ENCODE measurements around the gene C12orf43. TPM values are rescaled to one million over a fixed set of nuclear protein-coding genes. Genes with fewer than 3 reads are reported as not detected.

Gene C12orf43
- total and polyA plus RNA-seq, 2 donors from 2014 or later = 10.3 to 15.6 TPM

DNA sequence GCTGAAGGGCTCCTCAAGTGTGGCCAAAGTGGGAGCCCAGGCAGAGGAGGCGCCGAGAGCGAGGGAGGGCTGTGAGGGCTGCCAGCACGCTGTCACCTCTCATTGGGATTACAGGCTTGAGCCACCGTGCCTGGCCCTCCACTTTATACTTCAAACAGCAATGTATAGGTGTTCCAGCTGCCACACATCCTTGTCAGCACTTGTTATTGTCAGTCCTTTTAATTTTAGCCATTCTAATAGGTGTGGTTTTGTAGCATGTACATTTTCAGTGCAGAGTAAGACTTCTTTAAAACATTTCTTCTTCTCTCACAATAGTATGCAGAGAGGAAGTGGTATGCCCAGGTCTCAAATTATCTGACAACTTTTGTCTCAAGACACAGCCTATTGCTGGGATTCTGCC lies 65.5 kb downstream of the C12orf43 start:
- Histone ChIP-seq H3K4me3 (ENCODE audit: low read length in 3 of 3) (no peak overlapping the region), H3K36me3 (ENCODE audit: control insufficient read depth in 2 of 3, insufficient read depth in 3 of 3, low read length in 3 of 3) (no peaks in the 10 kb centered on the region), H3K9ac (ENCODE audit: low read length in 3 of 3) (no peak overlapping the region), H3K9me3 (ENCODE audit: control insufficient read depth in 2 of 3, insufficient read depth in 1 of 3, low read length in 3 of 3) (peaks cover 0 to 3% (median 0%) of the 10 kb centered on the region in 3 donors), H3K27me3 (ENCODE audit: control insufficient read depth, insufficient read depth, low read length) (no peaks in the 10 kb centered on the region), H3K4me1 (ENCODE audit: control insufficient read depth in 2 of 3, insufficient read depth in 2 of 3, low read depth in 1 of 3, low read length in 3 of 3) (no peaks in the 10 kb centered on the region), H3K27ac (ENCODE audit: low read depth in 2 of 2, low read length in 2 of 2) (no peak overlapping the region)
- FAIRE-seq (no peak), DNase-seq (no peak)
- TF ChIP-seq CTCF (IDR thresholded peaks at IDR 0.05; ENCODE audit: borderline replicate concordance, extremely low read depth, insufficient read depth) = no peak
- intact Hi-C loops (cut with DNase I) = no loop called here

Other genes starting within 250 kb of the C12orf43 start
- gene SPPL3, start 112.1 kb downstream of the C12orf43 start, total RNA-seq = 51.9 TPM
- 23.8 TPM for gene SPPL3, start 112.1 kb downstream of the C12orf43 start, polyA plus RNA-seq (ENCODE audit: insufficient read depth, low read depth, low replicate concordance)
- gene HNF1A, start 37.9 kb downstream of the C12orf43 start, total RNA-seq = 6.7 TPM
- 32.4 TPM for gene HNF1A, start 37.9 kb downstream of the C12orf43 start, polyA plus RNA-seq (ENCODE audit: insufficient read depth, low read depth, low replicate concordance)
- gene OASL, start 22.8 kb upstream of the C12orf43 start, total RNA-seq = 1.0 TPM
- gene OASL, start 22.8 kb upstream of the C12orf43 start, polyA plus RNA-seq (ENCODE audit: insufficient read depth, low read depth, low replicate concordance) = 1.0 TPM
- 3.5 TPM for gene P2RX7, start 116.4 kb upstream of the C12orf43 start, total RNA-seq
- 0.45 TPM for gene P2RX7, start 116.4 kb upstream of the C12orf43 start, polyA plus RNA-seq (ENCODE audit: insufficient read depth, low read depth, low replicate concordance)
- 36.2 TPM for gene P2RX4, start 193.6 kb upstream of the C12orf43 start, total RNA-seq
- 28.8 TPM for gene P2RX4, start 193.6 kb upstream of the C12orf43 start, polyA plus RNA-seq (ENCODE audit: insufficient read depth, low read depth, low replicate concordance)

Data from kidney (tissue), 14 donors.